ENCODE measurements around the gene TIMP2. TPM values are rescaled to one million over a fixed set of nuclear protein-coding genes. Genes with fewer than 3 reads are reported as not detected.

Gene TIMP2
- polyA plus RNA-seq, 1 donor from 2014 or later = 25.6 TPM

DNA sequence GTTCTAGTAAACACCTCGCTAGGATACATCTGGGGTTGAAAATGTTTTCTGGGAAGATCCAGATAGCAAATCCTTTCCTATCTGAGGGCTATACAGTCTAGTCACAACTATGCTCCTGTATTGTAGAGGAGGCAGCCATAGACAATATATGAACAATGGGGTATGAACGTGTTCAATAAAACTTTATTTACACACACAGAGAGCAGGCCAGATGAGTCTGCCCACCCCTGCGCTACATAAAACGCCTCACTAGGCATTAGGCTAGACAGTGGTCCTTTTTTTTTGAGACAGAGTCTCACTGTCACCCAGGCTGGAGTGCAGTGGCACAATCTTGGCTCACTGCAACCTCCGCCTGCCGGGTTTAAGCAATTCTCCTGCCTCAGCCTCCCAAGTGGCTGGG lies 95.7 kb downstream of the TIMP2 start:
- H3K4me2 ChIP-seq (ENCODE audit: low read length) = no peak overlapping the region
- no peaks in the 10 kb centered on the region for H3F3A ChIP-seq (ENCODE audit: insufficient read depth, low read length, poor library complexity, severe bottlenecking)

DNA sequence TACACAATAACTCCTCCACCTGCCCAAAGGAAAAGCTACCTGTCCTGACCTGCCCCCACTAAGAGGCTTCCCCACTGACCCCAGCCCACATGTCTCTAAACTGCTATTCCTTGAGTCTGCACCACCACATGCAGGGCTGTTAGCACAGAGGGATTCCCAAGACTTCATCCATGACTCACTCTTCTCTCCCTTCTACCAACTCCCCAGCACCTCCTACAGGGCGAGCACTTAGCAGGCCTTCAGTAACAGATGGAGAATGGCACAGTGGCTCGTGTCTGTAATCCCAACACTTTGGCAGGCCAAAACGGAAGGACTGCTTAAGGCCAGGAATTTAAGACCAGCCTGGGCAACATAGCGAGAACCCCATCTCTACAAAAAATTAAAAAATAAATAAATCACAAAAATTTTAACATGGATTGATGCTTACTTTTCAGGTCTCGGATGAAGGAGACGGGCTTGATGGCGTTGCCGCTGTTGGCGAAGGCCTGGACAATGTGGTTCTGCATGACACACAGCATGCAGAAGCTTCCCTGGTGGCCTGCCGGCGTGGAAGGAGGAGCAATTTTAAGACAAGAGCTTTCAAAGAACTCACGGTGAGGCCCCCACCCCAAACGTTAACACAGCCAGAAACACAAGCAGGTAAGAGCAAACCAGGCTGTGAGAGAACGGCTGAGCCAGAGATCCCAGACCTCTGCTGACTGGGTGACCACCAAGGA lies 96.6 kb downstream of the TIMP2 start:
- no peaks in the 10 kb centered on the region for H3K79me2 ChIP-seq (replicated peaks; ENCODE audit: insufficient read depth, low read length)
- no peak overlapping the region for H3K9ac ChIP-seq (ENCODE audit: low read length)
- no peaks in the 10 kb centered on the region for H3F3A ChIP-seq (ENCODE audit: insufficient read depth, low read length, poor library complexity, severe bottlenecking)
- TF ChIP-seq, protein P1, sequence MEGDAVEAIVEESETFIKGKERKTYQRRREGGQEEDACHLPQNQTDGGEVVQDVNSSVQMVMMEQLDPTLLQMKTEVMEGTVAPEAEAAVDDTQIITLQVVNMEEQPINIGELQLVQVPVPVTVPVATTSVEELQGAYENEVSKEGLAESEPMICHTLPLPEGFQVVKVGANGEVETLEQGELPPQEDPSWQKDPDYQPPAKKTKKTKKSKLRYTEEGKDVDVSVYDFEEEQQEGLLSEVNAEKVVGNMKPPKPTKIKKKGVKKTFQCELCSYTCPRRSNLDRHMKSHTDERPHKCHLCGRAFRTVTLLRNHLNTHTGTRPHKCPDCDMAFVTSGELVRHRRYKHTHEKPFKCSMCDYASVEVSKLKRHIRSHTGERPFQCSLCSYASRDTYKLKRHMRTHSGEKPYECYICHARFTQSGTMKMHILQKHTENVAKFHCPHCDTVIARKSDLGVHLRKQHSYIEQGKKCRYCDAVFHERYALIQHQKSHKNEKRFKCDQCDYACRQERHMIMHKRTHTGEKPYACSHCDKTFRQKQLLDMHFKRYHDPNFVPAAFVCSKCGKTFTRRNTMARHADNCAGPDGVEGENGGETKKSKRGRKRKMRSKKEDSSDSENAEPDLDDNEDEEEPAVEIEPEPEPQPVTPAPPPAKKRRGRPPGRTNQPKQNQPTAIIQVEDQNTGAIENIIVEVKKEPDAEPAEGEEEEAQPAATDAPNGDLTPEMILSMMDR (IDR thresholded peaks at IDR 0.05; ENCODE audit: poor library complexity, severe bottlenecking) = no peak
- TF ChIP-seq TAF1 (IDR thresholded peaks at IDR 0.05; ENCODE audit: low read depth) (no peak), RAD21 (conservative IDR thresholded peaks at IDR 0.05) (no peak)
- no peaks in the 10 kb centered on the region for H3K27me3 ChIP-seq (ENCODE audit: insufficient read depth, low read depth, low read length)
- no peak overlapping the region for H3K27ac ChIP-seq (ENCODE audit: low read length)
- H4K20me1 ChIP-seq (ENCODE audit: insufficient read depth) = no peaks in the 10 kb centered on the region
- H3K4me3 ChIP-seq (ENCODE audit: low read length) = no peak overlapping the region
- no peaks in the 10 kb centered on the region for H3K36me3 ChIP-seq (ENCODE audit: insufficient read depth, low read length)
- H3K9me3 ChIP-seq (ENCODE audit: low read length) = no peaks in the 10 kb centered on the region
- no peaks in the 10 kb centered on the region for H3K9me2 ChIP-seq (ENCODE audit: insufficient read depth, low read length)
- H3K4me2 ChIP-seq (ENCODE audit: low read length) = no peak overlapping the region
- no peak overlapping the region for H2AFZ ChIP-seq (ENCODE audit: low read depth, low read length)

More for the DNA sequence above, 95.7 kb downstream of the TIMP2 start:
- H3K27me3 ChIP-seq (ENCODE audit: insufficient read depth, low read depth, low read length) = no peaks in the 10 kb centered on the region
- H3K9me3 ChIP-seq (ENCODE audit: low read length) = no peaks in the 10 kb centered on the region
- no peak overlapping the region for H2AFZ ChIP-seq (ENCODE audit: low read depth, low read length)
- TF ChIP-seq REST (IDR thresholded peaks at IDR 0.05; ENCODE audit: borderline replicate concordance) = no peak
- no peak for TF ChIP-seq POLR2AphosphoS5 (IDR thresholded peaks at IDR 0.05)
- TF ChIP-seq SMC3 (conservative IDR thresholded peaks at IDR 0.05; ENCODE audit: poor library complexity) = no peak
- TF ChIP-seq, protein P1 (IDR thresholded peaks at IDR 0.05; ENCODE audit: poor library complexity, severe bottlenecking) = no peak
- no peak for TF ChIP-seq EZH2 (IDR thresholded peaks at IDR 0.05; ENCODE audit: borderline replicate concordance, insufficient read depth, low read length, poor library complexity, severe bottlenecking)
- no peak for TF ChIP-seq EP300 (conservative IDR thresholded peaks at IDR 0.05; ENCODE audit: poor library complexity, severe bottlenecking)
- TF ChIP-seq MXI1 (conservative IDR thresholded peaks at IDR 0.05; ENCODE audit: poor library complexity, severe bottlenecking) = no peak
- TF ChIP-seq RAD21 (conservative IDR thresholded peaks at IDR 0.05) = no peak
- TF ChIP-seq TAF1 (IDR thresholded peaks at IDR 0.05; ENCODE audit: low read depth) = no peak
- no peaks in the 10 kb centered on the region for H4K20me1 ChIP-seq (ENCODE audit: insufficient read depth)
- no peak overlapping the region for H3K27ac ChIP-seq (ENCODE audit: low read length)
- no peaks in the 10 kb centered on the region for H3K36me3 ChIP-seq (ENCODE audit: insufficient read depth, low read length)
- no peaks in the 10 kb centered on the region for H3K79me2 ChIP-seq (replicated peaks; ENCODE audit: insufficient read depth, low read length)
- no peak overlapping the region for H3K4me3 ChIP-seq (ENCODE audit: low read length)
- no peaks in the 10 kb centered on the region for H3K9me2 ChIP-seq (ENCODE audit: insufficient read depth, low read length)
- no peak overlapping the region for H3K9ac ChIP-seq (ENCODE audit: low read length)
